Loucy (cell line): Measurements from ENCODE around the gene TMPRSS13.

Experiments
- CTCF ChIP-seq: fragments of 200-600 bp; sonication (generic); conservative IDR thresholded peaks from 2 replicates; pipeline ENCODE4 v1.5.1; 2014; ENCODE audit warnings: mild to moderate bottlenecking, antibody characterized with exemption, low read length
- EZH2phosphoT487 ChIP-seq: fragments of 200-600 bp; IDR thresholded peaks from 2 replicates; pipeline ENCODE4 v1.6.1; 2018; ENCODE audit warnings: antibody characterized with exemption, mild to moderate bottlenecking, moderate library complexity, borderline replicate concordance

DNA sequence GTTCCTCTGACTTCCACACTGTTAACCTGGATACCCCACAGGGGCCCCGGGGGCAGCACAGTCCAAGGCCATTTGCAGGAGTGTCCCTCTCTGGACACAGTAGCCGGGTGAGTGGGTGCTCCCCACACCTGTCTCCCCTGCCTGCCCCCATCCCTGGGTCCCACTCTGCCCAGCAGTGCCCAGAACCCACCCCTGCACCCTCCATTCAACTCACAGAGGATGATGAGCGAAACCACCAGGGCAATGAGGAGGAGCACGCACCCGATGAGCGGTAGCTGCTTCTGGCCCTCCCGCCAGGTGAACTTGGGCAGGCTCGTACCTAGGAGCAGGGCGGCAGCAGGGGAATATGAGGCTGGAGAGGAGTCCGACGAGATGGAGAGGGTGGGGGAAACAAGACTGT is 12.2 kb downstream of the TMPRSS13 start:
- TF ChIP-seq EZH2phosphoT487 (no peak), CTCF (no peak)
